Left colon (tissue), 2 donors: ENCODE measurements around the gene AMMECR1L. TPM values are rescaled to one million over a fixed set of nuclear protein-coding genes. Genes with fewer than 3 reads are reported as not detected.
"Not testable (repeated sequence)": the region's sequence is repeated elsewhere in the genome, so short reads cannot be mapped to it uniquely, and the experiment has no call there.

Experiments used
- ATAC-seq: fragments of 200-7000 bp; cut with Tn5 transposase; one replicate; pipeline ENCODE4 v1.9.1; 2020; ENCODE audit warnings: mild to moderate bottlenecking, moderate library complexity
- DNase-seq, 2 donors: peaks; one replicate each; pipeline ENCODE4 v3.0.0-alpha.2; 2020
- intact Hi-C, 2 donors: fragments of 100-400 bp; cut with DNase I in 1 of 2; cut with micrococcal nuclease in 1 of 2; formaldehyde crosslinking; loops; one replicate each; pipeline versions ENCODE4 v1.11.2 to v1.14.0; 2022; cut with DNase I, micrococcal nuclease
- total RNA-seq, 2 donors: library from RNA; stranded (reverse); fragmentation: NEBNext Ultra II Directional; extraction: Animal tissue kit (Norgen Biotek cat#: 25700); gene quantifications; one replicate each; pipeline ENCODE4 v1.2.1, GENCODE V29; 2021
- donor health status: DM: no; HTN: no; CAD: no.
- donor health status: DM: yes; HTN: yes; CAD: no.

AMMECR1L gene
- total RNA-seq, 2 donors from 2014 or later = 13.8 to 15.0 TPM

DNA sequence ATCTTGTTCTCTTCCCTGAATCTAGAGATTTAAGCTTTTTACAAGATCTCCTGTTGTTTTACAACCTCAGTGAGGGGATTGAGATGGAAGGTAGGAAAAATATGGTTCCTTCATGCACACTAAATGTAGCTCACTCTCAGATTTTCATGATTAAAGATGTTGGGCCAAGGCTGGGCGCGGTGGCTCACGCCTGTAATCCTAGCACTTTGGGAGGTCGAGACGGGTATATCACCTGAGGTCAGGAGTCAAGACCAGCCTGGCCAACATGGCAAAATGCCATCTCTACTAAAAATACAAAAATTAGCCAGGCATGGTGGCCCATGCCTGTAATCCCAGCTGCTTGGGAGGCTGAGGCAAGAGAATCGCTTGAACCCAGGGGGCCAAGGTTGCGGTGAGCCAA, 5.0 kb upstream of the AMMECR1L start:
- intact Hi-C loops, ATAC-seq, DNase-seq: not testable (repeated sequence)

DNA sequence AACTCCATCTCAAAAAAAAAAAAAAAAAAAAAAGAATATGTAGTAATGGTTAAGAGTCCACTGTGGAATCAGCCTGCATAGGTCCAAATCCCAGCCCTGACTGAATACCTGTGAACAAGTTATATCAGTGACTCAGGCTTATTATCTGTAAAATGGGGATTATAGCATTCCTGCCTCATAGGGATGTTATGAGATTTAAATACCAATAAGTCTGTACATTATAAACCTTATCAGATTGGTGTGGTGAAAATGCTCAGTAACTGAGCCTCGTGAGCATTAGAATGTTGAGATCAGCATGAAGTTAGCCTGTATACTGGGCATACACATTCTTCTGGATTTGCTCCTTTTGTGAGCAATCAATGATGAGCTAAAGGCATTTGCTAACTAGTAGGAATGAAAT, 3.0 kb upstream of the AMMECR1L start:
- ATAC-seq = no peak
- no peak for DNase-seq
- intact Hi-C loops = no loop called here

GRCh38 chr2:127887776-127888130, 2.0 kb upstream of the AMMECR1L start:
- intact Hi-C loops = no loop called here
- DNase-seq (no peak), ATAC-seq (no peak)

DNA sequence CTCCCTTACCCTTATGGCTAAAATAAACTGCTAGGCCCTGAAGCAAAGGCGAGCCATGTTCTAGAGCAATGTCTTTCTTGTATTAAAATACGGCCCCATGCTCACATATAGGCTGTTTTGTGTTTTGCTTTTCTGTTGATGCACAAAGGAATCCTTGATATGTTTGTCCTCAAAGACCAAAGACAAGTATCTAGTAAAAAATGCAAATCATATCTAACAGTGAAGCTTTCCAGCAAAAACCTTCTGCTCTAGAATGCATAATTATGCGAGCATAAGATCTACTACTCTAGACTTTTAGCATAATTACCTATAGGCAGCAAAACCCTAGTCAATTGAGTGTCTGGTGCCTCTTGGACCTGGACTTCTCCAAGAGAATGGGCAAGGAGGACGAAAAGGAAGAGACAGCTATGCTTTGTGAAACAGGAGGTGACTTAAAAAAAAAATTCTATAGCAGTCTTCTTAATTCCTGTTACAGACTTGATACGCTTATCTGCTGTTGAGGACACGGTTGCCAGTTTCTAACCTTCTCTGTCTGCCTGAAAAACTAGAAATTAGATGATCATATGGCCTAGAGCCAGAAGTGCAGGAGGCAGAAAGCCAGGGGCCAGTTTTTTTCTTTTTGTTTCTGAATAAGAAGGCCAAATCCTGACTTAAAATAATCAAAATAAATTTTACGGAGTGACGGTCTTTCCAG, 1.5 kb upstream of the AMMECR1L start:
- no peak for DNase-seq
- ATAC-seq = no peak
- intact Hi-C loops = no loop called here

DNA sequence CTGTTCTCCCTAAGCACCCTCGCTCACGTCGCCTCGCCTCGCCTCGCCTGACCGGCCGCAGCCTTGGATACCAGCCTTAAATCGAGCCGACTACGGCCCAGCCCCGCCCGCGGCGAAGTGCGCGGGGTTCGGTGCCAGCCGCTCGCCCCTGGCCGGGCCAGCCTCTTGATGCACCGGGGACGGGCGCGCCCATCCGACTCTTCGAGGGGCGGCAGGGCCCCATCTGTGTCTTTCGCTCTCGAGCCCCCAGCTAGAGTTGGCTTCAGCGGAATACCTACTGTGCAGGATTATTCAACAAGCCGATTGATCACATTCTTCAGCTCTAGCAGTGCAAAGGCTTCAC, 808 bp upstream of the AMMECR1L start:
- intact Hi-C loops, DNase-seq: not testable (repeated sequence)
- ATAC-seq = peak; percentile 54

DNA sequence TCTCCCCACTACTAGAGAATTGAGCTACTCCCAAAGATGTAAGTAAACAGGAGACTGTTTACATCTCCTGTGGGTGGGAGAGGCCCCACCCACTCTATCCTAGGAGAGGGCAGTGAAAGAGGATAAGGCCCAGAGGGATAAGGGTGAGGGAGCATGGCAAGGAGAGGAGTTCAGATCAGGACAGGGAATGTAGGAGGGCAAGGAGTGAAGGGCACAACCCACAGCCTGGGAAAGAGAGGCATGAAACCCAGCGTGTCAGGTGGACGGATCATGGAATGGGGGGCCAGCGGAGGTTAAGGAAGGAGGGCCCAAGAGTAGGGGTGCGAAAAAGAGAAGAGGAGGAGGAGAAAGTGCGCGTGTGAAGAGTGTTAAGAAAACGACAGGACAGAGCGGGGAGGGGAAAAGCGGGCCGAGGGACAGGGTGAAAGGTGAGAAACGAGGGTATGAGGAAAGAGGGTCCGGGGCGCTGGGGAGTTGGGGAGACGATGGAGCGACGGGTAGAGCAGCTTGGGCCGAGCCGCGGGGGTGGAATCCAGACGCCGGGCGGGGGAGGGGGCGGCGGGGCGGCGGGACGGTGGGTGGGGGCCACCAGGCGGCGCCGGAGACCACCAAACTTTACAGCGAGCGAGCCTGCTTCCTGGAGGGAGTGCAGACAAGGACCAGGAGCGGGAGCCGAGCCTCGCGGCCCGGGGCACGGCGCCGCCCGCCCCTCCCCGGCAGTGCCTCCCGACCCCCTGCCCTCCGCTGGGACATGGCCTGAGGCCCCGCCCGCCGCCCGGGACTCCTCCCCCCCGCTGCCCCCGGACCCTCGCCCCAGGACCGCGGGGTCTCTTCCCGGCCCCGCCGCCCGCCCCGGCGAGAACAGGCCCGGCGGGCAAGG, 655 bp downstream of the AMMECR1L start:
- intact Hi-C loops = not testable (repeated sequence)
- peak; percentile 33 for ATAC-seq
- DNase-seq = peak; percentile 55 to 69

GRCh38 chr2:127884436-127884835, 1.3 kb downstream of the AMMECR1L start:
- no peak for DNase-seq
- intact Hi-C loops = no loop called here

DNA sequence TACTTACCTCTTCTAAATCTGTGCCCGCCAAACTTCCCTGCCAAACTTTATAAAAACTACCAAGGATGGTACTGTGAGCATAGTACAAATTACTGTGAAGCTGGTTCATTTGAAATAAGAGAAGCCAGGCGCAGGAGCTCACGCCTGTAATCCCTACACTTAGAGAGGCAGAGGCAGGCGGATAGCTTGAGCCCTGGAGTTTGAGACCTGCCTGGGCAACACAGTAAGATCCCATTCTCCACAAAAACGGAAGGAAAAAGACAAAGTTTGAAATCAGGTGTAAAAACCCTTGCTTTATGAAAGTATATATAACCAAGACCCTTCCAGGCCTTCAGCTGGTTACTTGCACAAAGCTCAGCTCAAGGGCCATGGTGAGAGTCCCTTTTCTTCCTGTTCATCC, 5.9 kb downstream of the AMMECR1L start:
- intact Hi-C loops = no loop called here
- ATAC-seq = no peak
- no peak for DNase-seq

More at GRCh38 chr2:127884436-127884835, 1.3 kb downstream of the AMMECR1L start:
- ATAC-seq = no peak

DNA sequence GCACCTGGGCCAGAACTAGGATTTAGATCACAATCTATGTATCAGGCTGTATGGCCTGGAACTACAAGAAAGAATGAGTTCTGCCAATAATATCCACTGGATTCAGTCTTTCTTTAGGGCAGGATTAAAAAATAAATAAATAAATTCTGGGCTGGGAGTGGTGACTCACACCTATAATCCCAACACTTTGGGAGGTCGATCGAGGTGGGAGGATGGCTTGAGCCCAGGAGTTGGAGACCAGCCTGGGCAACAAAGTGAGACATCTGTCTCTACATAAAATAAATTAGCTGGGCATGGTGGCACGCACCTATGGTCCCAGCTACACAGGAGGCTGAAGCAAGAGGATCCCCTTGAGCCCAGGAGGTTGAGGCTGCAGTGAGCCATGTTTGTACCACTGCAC, 8.1 kb downstream of the AMMECR1L start:
- DNase-seq = no peak
- intact Hi-C loops = no loop called here
- no peak for ATAC-seq

DNA sequence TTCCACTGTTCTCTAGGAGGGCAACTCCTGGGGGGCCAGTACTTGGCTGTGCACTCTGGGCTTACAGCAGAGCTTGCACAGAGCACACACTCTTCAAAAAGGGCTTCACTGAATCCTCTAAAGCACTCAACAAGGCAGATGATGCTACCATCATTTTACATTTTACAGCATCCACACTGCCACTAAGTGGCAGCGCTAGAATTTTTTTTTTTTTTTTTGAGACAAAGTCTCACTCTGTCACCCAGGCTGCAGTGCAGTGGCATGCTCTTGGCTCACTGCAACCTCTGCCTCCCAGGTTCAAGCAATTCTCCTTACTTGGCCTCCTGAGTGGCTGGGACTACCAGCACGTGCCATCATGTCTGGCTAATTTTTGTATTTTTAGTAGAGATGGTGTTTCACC, 8.6 kb downstream of the AMMECR1L start:
- intact Hi-C loops = no loop called here
- no peak for ATAC-seq
- DNase-seq = no peak

DNA sequence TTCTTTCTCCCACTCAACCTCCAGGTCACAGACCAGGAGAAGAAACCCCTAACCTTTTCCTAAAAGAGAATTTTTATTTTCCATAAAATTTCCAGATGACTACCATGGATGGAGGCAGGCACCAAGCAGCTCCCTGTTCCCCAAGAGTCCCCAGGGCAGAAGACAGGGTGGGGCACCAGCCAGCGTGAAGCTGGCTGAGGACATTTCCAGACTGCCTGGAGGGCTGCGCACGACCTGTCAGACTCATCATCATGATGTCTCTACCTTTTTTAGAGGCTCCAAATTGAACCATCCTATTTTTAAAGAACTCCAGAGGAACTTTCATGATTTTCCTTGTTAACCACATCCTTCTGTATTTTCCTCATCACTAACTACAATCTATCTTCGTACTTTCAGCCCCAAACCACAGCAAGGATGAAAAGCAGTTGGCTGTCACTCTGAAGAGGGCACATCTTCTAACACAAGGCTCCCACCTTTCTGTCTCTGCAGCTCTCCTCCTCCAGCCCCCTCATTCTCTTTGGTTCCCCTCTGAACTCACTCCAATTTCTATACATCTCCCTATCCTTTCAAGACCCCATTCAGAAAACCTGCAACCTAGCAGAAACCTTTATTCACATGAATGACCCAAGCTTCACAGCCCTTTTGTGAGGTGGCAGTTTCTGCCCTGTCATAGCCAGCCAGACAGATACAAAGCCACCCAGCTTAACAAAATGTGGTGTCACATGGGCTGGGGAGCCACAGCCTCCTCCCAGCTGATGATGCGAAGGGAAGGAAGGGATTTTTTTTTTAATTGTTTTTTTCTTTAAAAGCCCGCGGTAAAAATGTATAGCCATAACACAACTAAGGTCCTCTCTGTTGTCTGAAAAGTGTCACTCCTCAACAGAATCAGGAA, 11.1 kb downstream of the AMMECR1L start:
- intact Hi-C loops = no loop called here
- DNase-seq = no peak
- no peak for ATAC-seq

DNA sequence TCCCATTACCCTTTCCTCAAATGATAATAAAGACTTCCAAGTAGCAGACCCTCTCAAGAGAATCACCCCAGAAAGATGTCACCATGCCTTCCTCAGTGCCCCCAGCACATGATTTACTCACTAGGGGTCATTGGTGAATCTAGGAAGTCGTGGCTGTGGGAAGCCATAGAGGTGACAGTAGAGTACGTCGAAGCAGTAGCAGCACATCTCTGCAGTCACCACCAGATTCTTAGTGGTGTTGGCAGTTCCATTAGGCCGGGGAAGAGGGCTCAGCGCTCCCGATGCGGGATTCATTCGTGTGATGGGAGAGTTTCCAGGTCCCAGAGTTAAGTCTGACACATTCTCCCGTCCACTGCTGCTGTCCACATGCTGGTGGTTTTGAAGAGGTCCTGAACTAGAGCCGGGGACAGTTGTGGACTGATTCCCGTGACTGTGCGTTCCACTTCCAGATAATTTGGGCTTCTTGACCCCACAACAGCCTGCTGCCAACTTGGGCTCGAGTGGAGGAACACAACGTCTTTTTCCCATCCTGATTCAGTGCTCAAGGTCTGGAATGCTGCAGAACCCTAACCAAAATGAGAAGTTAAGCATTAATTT, 12.0 kb downstream of the AMMECR1L start:
- intact Hi-C loops = no loop called here

GRCh38 chr2:127872354-127872753, 13.4 kb downstream of the AMMECR1L start:
- DNase-seq (no peak), ATAC-seq (peak; percentile 62)
- intact Hi-C loops = no loop called here

More for the DNA sequence above, 12.0 kb downstream of the AMMECR1L start:
- ATAC-seq (no peak), DNase-seq (no peak)

GRCh38 chr2:127865926-127866325, 19.8 kb downstream of the AMMECR1L start:
- intact Hi-C loops = no loop called here
- DNase-seq = no peak
- no peak for ATAC-seq

DNA sequence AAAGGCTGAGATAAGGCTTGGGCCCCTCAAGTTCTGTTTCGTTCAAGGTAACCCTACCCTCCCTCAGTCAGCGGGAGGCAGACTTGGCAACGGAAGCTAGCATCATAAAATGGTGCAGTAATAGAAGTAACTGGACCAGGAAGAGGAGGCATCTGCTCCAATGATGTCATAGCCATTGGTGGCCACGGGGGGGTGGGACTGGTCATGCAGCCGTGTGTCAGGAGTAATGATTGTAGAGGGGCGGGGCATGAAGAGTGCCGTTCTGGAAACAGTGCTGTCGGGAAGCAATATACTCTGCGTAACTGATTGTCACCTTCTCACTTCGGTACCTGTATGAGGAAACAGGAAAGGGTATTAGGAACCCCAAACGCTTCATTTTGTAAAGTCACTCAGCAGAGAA, 20.9 kb downstream of the AMMECR1L start:
- peak; percentile 99 for ATAC-seq

GRCh38 chr2:127862228-127862627, 23.5 kb downstream of the AMMECR1L start:
- intact Hi-C loops = no loop called here
- ATAC-seq = no peak
- no peak for DNase-seq

More for the DNA sequence above, 20.9 kb downstream of the AMMECR1L start:
- intact Hi-C loops = no loop called here
- peak; percentile 89 to 94 for DNase-seq

GRCh38 chr2:127860130-127860529, 25.6 kb downstream of the AMMECR1L start:
- intact Hi-C loops = no loop called here
- DNase-seq (no peak), ATAC-seq (no peak)

DNA sequence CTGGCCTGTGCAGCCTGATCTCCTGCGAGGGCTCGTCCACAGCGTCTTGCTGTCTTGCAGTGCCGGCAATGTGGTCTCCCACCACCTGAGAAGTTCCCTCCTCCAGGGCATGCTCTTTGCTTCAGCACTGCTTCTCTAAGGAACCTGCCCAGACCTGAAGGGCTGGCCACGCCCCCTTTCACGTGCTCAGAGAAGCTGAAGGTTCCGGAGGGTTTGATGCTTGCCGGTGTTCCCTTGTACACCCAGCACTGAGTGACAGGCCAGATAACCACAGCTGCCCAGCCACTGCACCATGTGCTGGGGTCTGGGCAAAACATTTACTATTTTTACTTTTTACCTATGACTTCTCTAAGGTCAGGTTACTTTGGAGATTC, 26.1 kb downstream of the AMMECR1L start:
- DNase-seq = peak; percentile 82 to 89
- ATAC-seq = peak; percentile 54
- intact Hi-C loops = no loop called here

DNA sequence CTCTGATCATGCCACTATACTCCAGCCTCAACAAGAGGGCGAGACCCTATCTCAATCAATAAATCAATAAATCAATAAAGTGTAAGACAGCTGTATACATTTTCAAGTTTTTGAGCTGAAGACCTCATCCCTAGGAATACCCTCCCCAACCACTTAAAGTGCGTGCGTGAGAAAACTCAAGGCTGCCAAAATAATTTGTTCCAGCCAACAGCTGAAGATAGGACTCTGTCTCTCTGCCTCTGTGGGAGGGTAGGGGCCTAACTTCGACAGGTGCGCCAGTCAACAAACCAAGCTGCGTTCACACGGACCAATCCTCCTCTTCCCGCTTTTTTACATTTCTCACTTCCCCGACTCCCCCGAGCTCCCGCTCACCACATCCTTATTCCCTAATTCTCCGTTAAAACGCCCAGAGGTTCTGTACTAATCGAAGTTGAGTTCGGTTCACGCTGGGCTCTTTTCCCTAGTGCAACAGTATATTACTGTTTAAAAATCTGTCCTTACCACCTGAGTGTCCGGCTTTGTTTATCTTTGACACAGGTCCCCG, 28.4 kb downstream of the AMMECR1L start:
- intact Hi-C loops = no loop called here
- ATAC-seq = peak; percentile 20
- DNase-seq = peak in 1 of 2 donors; percentile 23
